ENCODE results near the gene WNT11. TPM values are rescaled to one million over a fixed set of nuclear protein-coding genes. Genes with fewer than 3 reads are reported as not detected.

The WNT11 gene
- total and polyA plus RNA-seq, 2 of the 13 experiments (the other 11 are each of a cell fraction or from before 2014, with no cell fraction given): 0.34 to 0.66 TPM

- no peak for TF ChIP-seq ARID4A (CRISPR knock-in tag; IDR thresholded peaks at IDR 0.05; ENCODE audit: borderline replicate concordance)
- TF ChIP-seq ZSCAN21 (CRISPR knock-in tag; IDR thresholded peaks at IDR 0.05; ENCODE audit: borderline replicate concordance): 0 out of 2 replicates have a peak, but pooled peaks have one; percentile 43
- TF ChIP-seq CREBL2 (CRISPR knock-in tag; IDR thresholded peaks at IDR 0.05; ENCODE audit: borderline replicate concordance): no peak
- no peak for TF ChIP-seq HNRNPH1 (optimal IDR thresholded peaks at IDR 0.05; ENCODE audit: low read depth, low read length)
- no peak for TF ChIP-seq TCF12 (IDR thresholded peaks at IDR 0.05)
- no peak for TF ChIP-seq TCF12 (CRISPR knock-in tag; IDR thresholded peaks at IDR 0.05)
- no peak for TF ChIP-seq SCMH1 (CRISPR knock-in tag; IDR thresholded peaks at IDR 0.05; ENCODE audit: borderline replicate concordance)
- no peak for TF ChIP-seq RAD51 (IDR thresholded peaks at IDR 0.05; ENCODE audit: borderline replicate concordance)
- no peak; the same call in 1 of the 2 replicates for TF ChIP-seq ZNF224 (CRISPR knock-in tag; IDR thresholded peaks at IDR 0.05)
- TF ChIP-seq ZNF33B (CRISPR knock-in tag; IDR thresholded peaks at IDR 0.05): no peak
- TF ChIP-seq DNMT3B (CRISPR knock-in tag; conservative IDR thresholded peaks at IDR 0.05): no peak
- TF ChIP-seq FOXP1 (IDR thresholded peaks at IDR 0.05): no peak
- no peak for TF ChIP-seq FOXP1 (CRISPR knock-in tag; IDR thresholded peaks at IDR 0.05)
- no peak for TF ChIP-seq ZNF558 (CRISPR knock-in tag; IDR thresholded peaks at IDR 0.05; ENCODE audit: borderline replicate concordance)
- no peak for TF ChIP-seq SMAD3 (CRISPR knock-in tag; IDR thresholded peaks at IDR 0.05)
- TF ChIP-seq ZNF850 (CRISPR knock-in tag; conservative IDR thresholded peaks at IDR 0.05): no peak
- no peak for TF ChIP-seq NFRKB (IDR thresholded peaks at IDR 0.05)
- peak; percentile 53; the same call in 1 of the 2 replicates for TF ChIP-seq KDM5B (CRISPR knock-in tag; IDR thresholded peaks at IDR 0.05; ENCODE audit: borderline replicate concordance)
- TF ChIP-seq IKZF4 (CRISPR knock-in tag; IDR thresholded peaks at IDR 0.05; ENCODE audit: borderline replicate concordance, low read depth, not compliant biosample characterization): no peak
- peak; percentile 24 for TF ChIP-seq ZFX (CRISPR knock-in tag; IDR thresholded peaks at IDR 0.05; ENCODE audit: low read depth)
- peak; percentile 83 for TF ChIP-seq ZNF687 (CRISPR knock-in tag; IDR thresholded peaks at IDR 0.05)
- TF ChIP-seq MED13 (CRISPR knock-in tag; IDR thresholded peaks at IDR 0.05): no peak
- TF ChIP-seq JDP2 (CRISPR knock-in tag; IDR thresholded peaks at IDR 0.05; ENCODE audit: borderline replicate concordance): no peak
These were observed 28.3 kb upstream of the WNT11 start (continued) for GRCh38 chr11:76234416-76235232.
